Astrocyte (in vitro differentiated cells and primary cell): ENCODE results near the gene RBM14.

Experiments
- CTCF ChIP-seq: IDR thresholded peaks from 2 replicates; pipeline ENCODE4 v1.5.1; 2011; ENCODE audit warnings: low read depth, mild to moderate bottlenecking, inconsistent platforms, low read length, moderate library complexity; ENCODE audit not compliant: insufficient read depth
- EZH2 ChIP-seq: IDR thresholded peaks from 2 replicates; pipeline ENCODE4 v1.6.1; 2012; ENCODE audit warnings: mild to moderate bottlenecking, low read length, inconsistent platforms; ENCODE audit not compliant: insufficient read depth

DNA sequence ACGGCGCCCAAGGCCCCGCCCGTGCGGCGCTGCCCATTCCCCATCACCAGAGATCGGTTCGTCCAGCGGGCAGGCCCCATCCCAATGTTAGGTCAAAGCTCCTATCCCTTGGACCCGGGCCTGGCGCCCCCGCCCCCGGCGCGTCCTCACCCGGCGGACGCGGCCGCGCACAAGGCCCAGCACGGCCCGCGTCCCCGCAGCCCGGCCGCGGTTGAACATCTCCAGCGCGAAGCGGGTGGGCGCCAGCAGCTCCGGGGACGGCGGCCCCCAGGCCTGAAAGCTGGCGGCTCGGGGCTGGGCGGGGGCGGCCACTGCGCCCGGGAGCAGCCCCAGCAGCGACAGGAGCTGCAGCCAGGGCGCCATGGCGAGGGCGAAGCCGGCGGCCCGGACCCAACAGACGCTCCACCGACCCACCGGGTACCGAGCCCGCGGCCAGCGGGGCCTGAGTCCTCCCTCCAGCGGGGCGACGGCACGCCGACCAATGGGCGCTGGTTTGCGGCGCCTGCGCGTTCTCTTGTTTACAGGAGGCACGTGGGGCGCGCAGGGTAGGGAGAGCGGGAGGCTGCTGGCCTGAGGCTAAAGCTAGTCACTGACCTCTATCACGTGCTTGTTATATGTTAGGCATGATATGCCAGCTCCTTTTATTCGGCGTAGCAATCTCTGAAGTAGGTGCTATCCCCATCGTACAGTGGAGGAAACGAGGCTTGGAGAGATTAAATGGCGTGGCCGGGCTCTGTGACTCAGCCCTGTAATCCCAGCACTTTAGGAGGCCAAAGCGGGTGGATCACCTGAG, 48.1 kb upstream of the RBM14 start, which contains the start of gene CTSF:
- TF ChIP-seq CTCF = no peak
- no peak for TF ChIP-seq EZH2
